HepG2 (cell line): Measurements from ENCODE around the gene PTPN14. TPM values are rescaled to one million over a fixed set of nuclear protein-coding genes. Genes with fewer than 3 reads are reported as not detected.

Source experiments
- ATAC-seq: fragments of 200-7000 bp; cut with Tn5 transposase; 3 replicates; pipeline ENCODE4 v1.9.1; 2020; ENCODE audit warnings: mild to moderate bottlenecking, moderate library complexity
- BruUV-seq: library from RNA; stranded (reverse); fragments of 400-500 nt; replicated peaks from 2 replicates; lab custom pipeline; 2021; lab: Mats Ljungman, UMichigan
- CTCF ChIA-PET: fragments of 300-600 bp; formaldehyde crosslinking; extraction: SDS; loops from one replicate; lab custom pipeline; 2021; ENCODE audit warnings: low total read pairs, inconsistent platforms, low intra/inter-chr PET ratio; lab: Yijun Ruan, JAX
- POLR2A ChIA-PET: fragments of 350-600 bp; sonication (Branson Sonifier 250); formaldehyde crosslinking; loops from one replicate; lab custom pipeline; 2020; ENCODE audit warnings: antibody characterized with exemption, inconsistent platforms; lab: Yijun Ruan, JAX
- DNase-seq: peaks from one replicate; pipeline ENCODE4 v3.0.0-alpha.2; 2015; ENCODE audit warnings: low spot score
- FAIRE-seq: peaks from 3 replicates; lab custom pipeline; 2011; peaks lifted over from hg19 to GRCh38; lab: Jason Lieb, UNC
- H2AFZ ChIP-seq: one replicate; pipeline ENCODE4 v1.6.1; 2011; ENCODE audit warnings: low read length, inconsistent platforms
- H3K27ac ChIP-seq: fragments of 300-600 bp; 3 replicates; pipeline ENCODE4 v1.8.0; 2011; ENCODE audit warnings: mixed run types, mild to moderate bottlenecking, mixed read lengths, low read length, inconsistent platforms; ENCODE audit not compliant: insufficient read depth; ENCODE audit errors: extremely low read length
- H3K27me3 ChIP-seq, 2 experiments: fragments of 200-600 bp in 1 of 2; 2 replicates in 1 of 2; 3 replicates in 1 of 2; pipeline versions ENCODE4 v1.6.0 to v1.8.0; 2011; ENCODE audit warnings: low read length in 2 of 2, mild to moderate bottlenecking in 2 of 2, moderate library complexity in 2 of 2, inconsistent platforms in 1 of 2; ENCODE audit not compliant: insufficient read depth in 2 of 2, control insufficient read depth in 1 of 2
- H3K36me3 ChIP-seq, 2 experiments: fragments of 200-600 bp in 1 of 2; replicated peaks in 1 of 2; 2 replicates in 1 of 2; 3 replicates in 1 of 2; pipeline versions ENCODE4 v1.5.1 to v1.8.0; 2011; ENCODE audit warnings: low read length in 2 of 2, inconsistent platforms in 1 of 2; ENCODE audit not compliant: insufficient read depth in 2 of 2, control insufficient read depth in 1 of 2
- H3K4me1 ChIP-seq: 2 replicates; pipeline ENCODE4 v1.5.1; 2012; ENCODE audit warnings: low read length, inconsistent platforms; ENCODE audit not compliant: insufficient read depth
- H3K4me2 ChIP-seq: 2 replicates; pipeline ENCODE4 v1.6.0; 2011; ENCODE audit warnings: low read depth, low read length, inconsistent platforms
- H3K4me3 ChIP-seq, 3 experiments: fragments of 200-600 bp in 1 of 3; sonication (generic), shearing (Covaris generic) in 1 of 3; replicated peaks in 1 of 3; 2 replicates each; pipeline ENCODE4 v1.5.1; 2011 to 2016; ENCODE audit warnings: low read length in 3 of 3, inconsistent platforms in 2 of 3, low read depth in 2 of 3, mild to moderate bottlenecking in 2 of 3, control low read depth in 1 of 3, mixed read lengths in 1 of 3; ENCODE audit not compliant: insufficient read depth in 1 of 3
- H3K79me2 ChIP-seq: one replicate; pipeline ENCODE4 v1.6.1; 2011; ENCODE audit warnings: low read length, inconsistent platforms; ENCODE audit not compliant: insufficient read depth
- H3K9ac ChIP-seq: 2 replicates; pipeline ENCODE4 v1.6.0; 2011; ENCODE audit warnings: mild to moderate bottlenecking, low read depth, low read length, inconsistent platforms; ENCODE audit not compliant: insufficient read depth
- H3K9me3 ChIP-seq: 2 replicates; pipeline ENCODE4 v1.5.1; 2012; ENCODE audit warnings: mild to moderate bottlenecking, low read length
- H4K20me1 ChIP-seq: 2 replicates; pipeline ENCODE4 v1.6.0; 2011; ENCODE audit warnings: inconsistent platforms, mild to moderate bottlenecking, low read length, moderate library complexity; ENCODE audit not compliant: insufficient read depth
- FOXC1 ChIP-seq: sonication (generic); formaldehyde crosslinking; IDR thresholded peaks from 2 replicates; pipeline ENCODE4 v1.8.0; 2022; ENCODE audit warnings: mild to moderate bottlenecking, missing genetic modification reagents, borderline replicate concordance
- MAFK ChIP-seq, 2 experiments: IDR thresholded peaks in 1 of 2; conservative IDR thresholded peaks in 1 of 2; 2 replicates each; pipeline ENCODE4 v1.6.1; 2011; ENCODE audit warnings: improper control_type of control experiment in 2 of 2, low read length in 2 of 2
- NONO ChIP-seq, 2 experiments: fragments of 450-650 bp in 1 of 2; sonication (generic) in 1 of 2; formaldehyde crosslinking in 1 of 2; IDR thresholded peaks in 1 of 2; conservative IDR thresholded peaks in 1 of 2; 2 replicates each; pipeline versions ENCODE4 v1.6.1 to v1.8.0; 2017 to 2022; ENCODE audit warnings: mild to moderate bottlenecking in 1 of 2, missing genetic modification reagents in 1 of 2, moderate library complexity in 1 of 2
- POLR2AphosphoS2 ChIP-seq: IDR thresholded peaks from 2 replicates; pipeline ENCODE4 v1.6.1; 2011; ENCODE audit warnings: low read depth, low read length, improper control_type of control experiment
- RERE ChIP-seq: IDR thresholded peaks from 2 replicates; pipeline ENCODE4 v1.6.1; 2016; ENCODE audit warnings: low read depth, missing genetic modification reagents, missing compliant biosample characterization
- SETDB1 ChIP-seq: sonication (generic); formaldehyde crosslinking; IDR thresholded peaks from 2 replicates; pipeline ENCODE4 v1.5.1; 2020; ENCODE audit warnings: missing genetic modification reagents, mild to moderate bottlenecking, borderline replicate concordance
- SMARCE1 ChIP-seq: fragments of 450-650 bp; IDR thresholded peaks from 2 replicates; pipeline ENCODE4 v1.6.1; 2017; ENCODE audit warnings: borderline replicate concordance
- TARDBP ChIP-seq: sonication (generic); formaldehyde crosslinking; IDR thresholded peaks from 2 replicates; pipeline ENCODE4 v1.8.0; 2022; ENCODE audit warnings: mild to moderate bottlenecking, missing genetic modification reagents
- WGBS: methylation state at CpG from one replicate; pipeline ENCODE4 v1.1.6; 2017; ENCODE audit warnings: low lambda C conversion rate; 5-methylcytosine and 5-hydroxymethylcytosine counted together
- in situ Hi-C: cut with HindIII; loops from 2 replicates; pipeline ENCODE4 v1.10.0; 2017; ENCODE audit warnings: low pct_unique_long_range_greater_than_20kb; ENCODE audit not compliant: extremely low pct_ligation_motif_present
- intact Hi-C: fragments of 100-400 bp; cut with micrococcal nuclease; formaldehyde crosslinking; loops from one replicate; pipeline ENCODE4 v1.10.0; 2022; ENCODE audit not compliant: unreplicated experiment
- polyA plus RNA-seq, 8 experiments: library from polyadenylated mRNA; depleted of rRNA in 3 of 8; stranded (reverse) in 7 of 8; unstranded in 1 of 8; fragments of >200 nt; fragmentation: Illumina TruSeq in 4 of 8; extraction: Trizol in 4 of 8; gene quantifications; 2 replicates each; pipeline versions ENCODE4 v1.2.1 to v1.2.3, GENCODE V29; 2011 to 2016; ENCODE audit warnings: low read depth in 4 of 8, missing spikeins in 1 of 8, mixed read lengths in 1 of 8; ENCODE audit not compliant: insufficient read depth in 1 of 8
- total RNA-seq, 5 experiments: library from RNA; depleted of rRNA; stranded (reverse); fragments of >200 nt; fragmentation: Illumina TruSeq; extraction: Trizol; gene quantifications; 2 replicates each; pipeline ENCODE4 v1.2.3, GENCODE V29; 2016; ENCODE audit warnings: low read depth in 1 of 5

The PTPN14 gene
- total and polyA plus RNA-seq, 2 of the 13 experiments (the other 11 are each of a cell fraction or from before 2014, with no cell fraction given) = 3.9 to 4.7 TPM

- Histone ChIP-seq H3K9me3 (no peaks in the 10 kb centered on the region), H2AFZ (no peak overlapping the region), H3K79me2 (peaks cover 24% of the 10 kb centered on the region), H3K4me1 (peaks cover 21% of the 10 kb centered on the region; the same call in 1 of the 2 replicates), H3K27me3 (no peaks in the 10 kb centered on the region), H4K20me1 (0 out of 2 replicates have a peak, but pooled peaks cover 4% of the 10 kb centered on the region), H3K4me2 (no peak overlapping the region), H3K9ac (no peak overlapping the region), H3K27ac (no peak overlapping the region), H3K36me3 (peaks cover 11 to 33% of the 10 kb centered on the region in 2 experiments; a peak in 4 of 5 replicates), H3K4me3 (no peak overlapping the region)
- ChIA-PET CTCF (no interaction called here), POLR2A (no interaction called here)
- DNase-seq (no peak), ATAC-seq (no peak), FAIRE-seq (no peak)
- in situ Hi-C loops (no loop called here), intact Hi-C loops (no loop called here)
- 90% methylated on average over 11 of the region's 11 CpGs for WGBS
- no TSS peak for BruUV-seq
- TF ChIP-seq NONO (IDR thresholded peaks at IDR 0.05) = no peak
- no peak for TF ChIP-seq NONO (CRISPR knock-in tag; conservative IDR thresholded peaks at IDR 0.05)
- TF ChIP-seq SMARCE1 = no peak
- no peak for TF ChIP-seq TARDBP (CRISPR knock-in tag)
- 0 out of 4 replicates have a peak, but pooled peaks of 1 of the 2 experiments have one; percentile 4 for TF ChIP-seq MAFK (conservative IDR thresholded peaks at IDR 0.05 in 1 of 2, IDR thresholded peaks at IDR 0.05 in 1 of 2; ENCODE audit: low read length in 2 of 2)
- TF ChIP-seq FOXC1 (CRISPR knock-in tag) = no peak
Observed at GRCh38 chr1:214310777-214311690, 240.4 kb downstream of the PTPN14 start.

GRCh38 chr1:214310010-214310409 is 241.4 kb downstream of the PTPN14 start:
- CTCF ChIA-PET = no interaction called here
- POLR2A ChIA-PET = no interaction called here
- H4K20me1 ChIP-seq = 0 out of 2 replicates have a peak, but pooled peaks cover 4% of the 10 kb centered on the region
- H3K4me2 ChIP-seq = no peak overlapping the region
- H3K27me3 ChIP-seq = no peaks in the 10 kb centered on the region
- no peak overlapping the region for H3K27ac ChIP-seq
- DNase-seq = no peak
- peaks cover 29% of the 10 kb centered on the region for H3K79me2 ChIP-seq
- ATAC-seq = no peak
- H2AFZ ChIP-seq = no peak overlapping the region
- WGBS = 84% methylated on average over 3 of the region's 3 CpGs
- peaks cover 12 to 32% of the 10 kb centered on the region in 2 experiments; a peak in 4 of 5 replicates for H3K36me3 ChIP-seq
- BruUV-seq = no TSS peak
- FAIRE-seq = peak; percentile 23
- intact Hi-C loops (no loop called here), in situ Hi-C loops (no loop called here)
- H3K9me3 ChIP-seq = no peaks in the 10 kb centered on the region
- H3K4me3 ChIP-seq = no peak overlapping the region
- no peak overlapping the region for H3K9ac ChIP-seq
- H3K4me1 ChIP-seq = peaks cover 16% of the 10 kb centered on the region; the same call in 1 of the 2 replicates
- TF ChIP-seq SETDB1 (no peak), POLR2AphosphoS2 (no peak), RERE (no peak)
